ENCODE data around the gene ST14. TPM values are rescaled to one million over a fixed set of nuclear protein-coding genes. Genes with fewer than 3 reads are reported as not detected.
A peak's percentile ranks its signal among the peaks of the same experiment; 100 is the strongest.

The ST14 gene
- total RNA-seq, 1 donor from 2014 or later, result 0.10 TPM

DNA sequence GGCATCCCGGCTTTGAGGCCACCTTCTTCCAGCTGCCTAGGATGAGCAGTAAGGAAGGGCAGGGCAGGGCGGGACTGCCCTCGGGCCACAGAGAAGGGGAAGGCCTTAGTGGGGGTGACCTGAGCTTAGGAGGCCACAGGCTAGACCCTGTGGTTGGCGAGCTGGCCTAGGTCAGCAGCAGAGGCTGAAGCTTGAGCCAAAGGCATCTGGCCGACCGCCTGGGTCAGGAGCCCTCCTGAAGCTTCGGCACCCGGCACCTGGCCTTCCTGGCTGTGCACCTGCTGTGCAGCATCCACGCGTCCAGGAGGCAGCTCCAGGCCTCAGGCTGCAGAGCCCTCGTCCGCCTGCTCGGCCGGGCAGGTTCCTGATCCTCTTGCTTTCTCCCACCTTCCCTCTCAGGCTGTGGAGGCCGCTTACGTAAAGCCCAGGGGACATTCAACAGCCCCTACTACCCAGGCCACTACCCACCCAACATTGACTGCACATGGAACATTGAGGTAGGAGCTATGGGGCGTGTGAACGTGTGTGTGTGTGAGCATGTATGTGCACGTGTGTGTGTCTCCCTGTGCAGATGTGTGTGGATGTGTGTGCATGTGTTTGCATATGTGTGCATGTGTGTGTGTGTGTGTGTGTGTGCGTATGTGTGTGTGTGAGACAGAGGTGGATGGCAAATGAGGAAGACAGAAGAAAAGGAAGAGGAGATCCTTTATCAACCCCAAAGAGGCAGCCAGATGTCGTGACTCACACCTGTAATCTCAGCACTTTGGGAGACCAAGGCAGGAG is 34.9 kb downstream of the ST14 start:
- Mint-ChIP-seq H3K36me3 (ENCODE audit: low read depth) (no peaks in the 10 kb centered on the region), H3K4me1 (ENCODE audit: low read depth) (no peaks in the 10 kb centered on the region), H3K27ac (ENCODE audit: unreplicated experiment) (no peak overlapping the region), H3K27me3 (ENCODE audit: low read depth) (peaks cover 1% of the 10 kb centered on the region), H3K9me3 (ENCODE audit: low read depth) (no peaks in the 10 kb centered on the region), H3K4me3 (ENCODE audit: unreplicated experiment) (no peak overlapping the region)
- TF ChIP-seq, protein P1, sequence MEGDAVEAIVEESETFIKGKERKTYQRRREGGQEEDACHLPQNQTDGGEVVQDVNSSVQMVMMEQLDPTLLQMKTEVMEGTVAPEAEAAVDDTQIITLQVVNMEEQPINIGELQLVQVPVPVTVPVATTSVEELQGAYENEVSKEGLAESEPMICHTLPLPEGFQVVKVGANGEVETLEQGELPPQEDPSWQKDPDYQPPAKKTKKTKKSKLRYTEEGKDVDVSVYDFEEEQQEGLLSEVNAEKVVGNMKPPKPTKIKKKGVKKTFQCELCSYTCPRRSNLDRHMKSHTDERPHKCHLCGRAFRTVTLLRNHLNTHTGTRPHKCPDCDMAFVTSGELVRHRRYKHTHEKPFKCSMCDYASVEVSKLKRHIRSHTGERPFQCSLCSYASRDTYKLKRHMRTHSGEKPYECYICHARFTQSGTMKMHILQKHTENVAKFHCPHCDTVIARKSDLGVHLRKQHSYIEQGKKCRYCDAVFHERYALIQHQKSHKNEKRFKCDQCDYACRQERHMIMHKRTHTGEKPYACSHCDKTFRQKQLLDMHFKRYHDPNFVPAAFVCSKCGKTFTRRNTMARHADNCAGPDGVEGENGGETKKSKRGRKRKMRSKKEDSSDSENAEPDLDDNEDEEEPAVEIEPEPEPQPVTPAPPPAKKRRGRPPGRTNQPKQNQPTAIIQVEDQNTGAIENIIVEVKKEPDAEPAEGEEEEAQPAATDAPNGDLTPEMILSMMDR (IDR thresholded peaks at IDR 0.05), result no peak
- DNase-seq (ENCODE audit: low spot score), result no peak

DNA sequence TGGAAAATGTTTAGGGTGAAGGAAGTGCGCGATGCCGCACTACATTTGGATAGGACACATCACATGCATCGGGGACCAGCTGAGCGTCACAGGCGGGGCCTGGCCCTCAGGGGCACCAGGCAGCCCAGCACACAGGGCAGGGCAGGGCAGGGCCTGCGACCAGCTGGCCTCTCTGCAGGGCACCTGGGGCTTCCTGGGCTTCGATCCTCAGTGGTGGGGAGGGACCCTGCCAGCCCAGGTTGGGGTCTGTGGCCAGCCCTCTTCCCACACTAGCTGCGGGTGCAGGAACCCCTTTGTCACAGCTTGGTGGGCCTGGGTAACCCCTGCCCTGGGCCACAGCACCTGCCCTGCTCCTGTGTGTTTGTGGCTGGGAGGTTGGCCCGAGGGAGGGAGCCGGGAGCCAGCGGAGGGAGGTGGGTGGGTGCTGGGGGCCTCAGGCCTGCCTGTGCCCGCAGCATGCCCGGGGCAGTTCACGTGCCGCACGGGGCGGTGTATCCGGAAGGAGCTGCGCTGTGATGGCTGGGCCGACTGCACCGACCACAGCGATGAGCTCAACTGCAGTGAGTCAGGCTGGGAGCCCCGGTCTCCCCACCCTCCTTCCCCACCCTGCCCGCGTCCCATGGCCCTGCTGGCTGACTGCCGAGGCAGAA is 37.9 kb downstream of the ST14 start:
- Mint-ChIP-seq H3K27me3 (ENCODE audit: low read depth) (peaks cover 7% of the 10 kb centered on the region), H3K36me3 (ENCODE audit: low read depth) (peaks cover 3% of the 10 kb centered on the region), H3K9me3 (ENCODE audit: low read depth) (peaks cover 3% of the 10 kb centered on the region), H3K4me3 (ENCODE audit: unreplicated experiment) (no peak overlapping the region), H3K27ac (ENCODE audit: unreplicated experiment) (no peak overlapping the region), H3K4me1 (ENCODE audit: low read depth) (no peaks in the 10 kb centered on the region)
- no peak for DNase-seq (ENCODE audit: low spot score)
- TF ChIP-seq, protein P1 (IDR thresholded peaks at IDR 0.05), result no peak

DNA sequence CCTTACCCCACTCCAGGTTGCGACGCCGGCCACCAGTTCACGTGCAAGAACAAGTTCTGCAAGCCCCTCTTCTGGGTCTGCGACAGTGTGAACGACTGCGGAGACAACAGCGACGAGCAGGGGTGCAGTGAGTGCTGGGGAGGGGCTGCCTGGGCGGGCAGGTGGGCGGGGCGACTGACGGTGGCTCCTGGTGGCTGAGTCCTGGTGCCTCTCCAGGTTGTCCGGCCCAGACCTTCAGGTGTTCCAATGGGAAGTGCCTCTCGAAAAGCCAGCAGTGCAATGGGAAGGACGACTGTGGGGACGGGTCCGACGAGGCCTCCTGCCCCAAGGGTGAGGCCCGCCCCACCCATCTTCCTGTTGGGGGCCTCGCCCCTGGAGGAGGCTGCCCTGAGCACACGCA is 38.7 kb downstream of the ST14 start:
- no peaks in the 10 kb centered on the region for H3K4me1 Mint-ChIP-seq (ENCODE audit: low read depth)
- peaks cover 3% of the 10 kb centered on the region for H3K36me3 Mint-ChIP-seq (ENCODE audit: low read depth)
- no peak for DNase-seq (ENCODE audit: low spot score)
- TF ChIP-seq, protein P1 (IDR thresholded peaks at IDR 0.05), result no peak
- no peak overlapping the region for H3K4me3 Mint-ChIP-seq (ENCODE audit: unreplicated experiment)
- H3K27ac Mint-ChIP-seq (ENCODE audit: unreplicated experiment), result no peak overlapping the region
- peaks cover 3% of the 10 kb centered on the region for H3K9me3 Mint-ChIP-seq (ENCODE audit: low read depth)
- peaks cover 10% of the 10 kb centered on the region for H3K27me3 Mint-ChIP-seq (ENCODE audit: low read depth)

DNA sequence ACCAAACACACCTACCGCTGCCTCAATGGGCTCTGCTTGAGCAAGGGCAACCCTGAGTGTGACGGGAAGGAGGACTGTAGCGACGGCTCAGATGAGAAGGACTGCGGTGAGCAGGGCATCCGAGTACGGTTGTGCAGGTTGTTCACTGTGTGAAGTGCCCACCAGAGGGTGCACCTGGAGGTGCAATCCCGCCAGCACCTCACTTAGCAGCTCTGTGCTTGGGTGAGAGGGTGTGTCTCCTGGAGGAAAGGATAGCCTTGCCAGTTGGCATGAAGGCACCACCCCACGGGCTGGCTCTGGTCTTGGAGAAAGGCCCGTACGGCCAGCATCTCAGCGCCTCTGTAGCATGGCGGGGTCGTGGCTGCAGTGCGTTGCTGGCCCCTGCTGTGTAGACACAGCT is 39.4 kb downstream of the ST14 start:
- no peak for DNase-seq (ENCODE audit: low spot score)
- Mint-ChIP-seq H3K36me3 (ENCODE audit: low read depth) (peaks cover 3% of the 10 kb centered on the region), H3K4me1 (ENCODE audit: low read depth) (no peaks in the 10 kb centered on the region), H3K9me3 (ENCODE audit: low read depth) (peaks cover 3% of the 10 kb centered on the region), H3K27ac (ENCODE audit: unreplicated experiment) (no peak overlapping the region), H3K27me3 (ENCODE audit: low read depth) (peaks cover 11% of the 10 kb centered on the region), H3K4me3 (ENCODE audit: unreplicated experiment) (no peak overlapping the region)
- TF ChIP-seq, protein P1 (IDR thresholded peaks at IDR 0.05), result peak; percentile 5

DNA sequence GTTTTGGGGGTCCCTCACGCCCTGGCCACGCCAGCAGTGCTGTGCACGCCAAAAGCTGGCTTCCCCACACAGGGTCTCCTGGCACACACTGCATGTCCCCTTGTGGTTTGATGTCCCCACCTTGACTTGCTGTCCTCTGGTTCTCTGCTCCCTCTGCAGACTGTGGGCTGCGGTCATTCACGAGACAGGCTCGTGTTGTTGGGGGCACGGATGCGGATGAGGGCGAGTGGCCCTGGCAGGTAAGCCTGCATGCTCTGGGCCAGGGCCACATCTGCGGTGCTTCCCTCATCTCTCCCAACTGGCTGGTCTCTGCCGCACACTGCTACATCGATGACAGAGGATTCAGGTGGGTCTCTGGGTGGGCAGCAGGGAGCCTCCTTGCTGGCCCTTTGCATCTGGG is 40.2 kb downstream of the ST14 start:
- Mint-ChIP-seq H3K27me3 (ENCODE audit: low read depth) (peaks cover 11% of the 10 kb centered on the region), H3K36me3 (ENCODE audit: low read depth) (peaks cover 3% of the 10 kb centered on the region), H3K9me3 (ENCODE audit: low read depth) (peaks cover 3% of the 10 kb centered on the region), H3K4me1 (ENCODE audit: low read depth) (no peaks in the 10 kb centered on the region), H3K4me3 (ENCODE audit: unreplicated experiment) (no peak overlapping the region), H3K27ac (ENCODE audit: unreplicated experiment) (no peak overlapping the region)
- DNase-seq (ENCODE audit: low spot score), result no peak
- TF ChIP-seq, protein P1 (IDR thresholded peaks at IDR 0.05), result no peak

Measured in chondrocyte (in vitro differentiated cells).